RPMI7951 (cell line): ENCODE data around the gene MCOLN1. TPM values are rescaled to one million over a fixed set of nuclear protein-coding genes. Genes with fewer than 3 reads are reported as not detected.
"Not testable (repeated sequence)": the region's sequence is repeated elsewhere in the genome, so short reads cannot be mapped to it uniquely, and the experiment has no call there.

Source experiments
- DNase-seq: peaks from one replicate; pipeline ENCODE4 v3.0.0-alpha.2; 2012; ENCODE audit warnings: low read depth
- total RNA-seq: library from RNA; depleted of rRNA; stranded (reverse); fragments of >200 nt; shearing (Covaris generic); gene quantifications from 2 replicates; pipeline ENCODE4 v1.2.3, GENCODE V29; 2014

Gene MCOLN1
- total RNA-seq, 1 experiment from 2014 or later: 3.5 TPM

- DNase-seq: no peak
These were observed 2.7 kb downstream of the MCOLN1 start for GRCh38 chr19:7524992-7525739.

GRCh38 chr19:7526059-7526929, 3.9 kb downstream of the MCOLN1 start:
- DNase-seq: no peak

GRCh38 chr19:7527516-7528191, 5.2 kb downstream of the MCOLN1 start:
- no peak for DNase-seq

GRCh38 chr19:7528192-7528519, 5.7 kb downstream of the MCOLN1 start:
- no peak for DNase-seq

GRCh38 chr19:7528522-7529245, 6.3 kb downstream of the MCOLN1 start:
- DNase-seq: no peak

GRCh38 chr19:7529246-7529600, 6.8 kb downstream of the MCOLN1 start:
- DNase-seq: no peak

GRCh38 chr19:7529610-7530490, 7.4 kb downstream of the MCOLN1 start:
- no peak for DNase-seq

- peak; percentile 67 for DNase-seq
These were observed 11.0 kb downstream of the MCOLN1 start for GRCh38 chr19:7533281-7533885.

GRCh38 chr19:7533925-7534480, 11.6 kb downstream of the MCOLN1 start:
- DNase-seq: peak; percentile 88

- peak; percentile 86 for DNase-seq
These were observed 12.2 kb downstream of the MCOLN1 start for GRCh38 chr19:7534531-7535046.

GRCh38 chr19:7535047-7535997, 12.9 kb downstream of the MCOLN1 start, which contains the start of gene PNPLA6:
Gene PNPLA6 (plus strand): TSS chr19:7535717. CDS start chr19:7535789, 72 bp downstream.
- peak; percentile 90 for DNase-seq

GRCh38 chr19:7535998-7536695, 13.7 kb downstream of the MCOLN1 start:
- DNase-seq: no peak

GRCh38 chr19:7538990-7539389, 16.6 kb downstream of the MCOLN1 start:
- DNase-seq: not testable (repeated sequence)

GRCh38 chr19:7539827-7540425, 17.5 kb downstream of the MCOLN1 start:
- no peak for DNase-seq

GRCh38 chr19:7540761-7541474, 18.5 kb downstream of the MCOLN1 start:
- DNase-seq: no peak

GRCh38 chr19:7541475-7541824, 19.0 kb downstream of the MCOLN1 start:
- no peak for DNase-seq
